Omental fat pad (tissue), 4 donors: ENCODE data around the gene CSNK1G2. TPM values are rescaled to one million over a fixed set of nuclear protein-coding genes. Genes with fewer than 3 reads are reported as not detected.

Experiments used
- ATAC-seq: fragments of 150-250 bp; one replicate; pipeline ENCODE4 v1.9.1; 2016; ENCODE audit warnings: mild to moderate bottlenecking, moderate library complexity; ENCODE audit not compliant: low FRiP score
- DNase-seq: peaks from one replicate; pipeline ENCODE4 v3.0.0-alpha.2; 2019; ENCODE audit warnings: low spot score
- total RNA-seq, 4 donors: library from RNA; depleted of rRNA; stranded (reverse); fragments of >200 nt; gene quantifications; one replicate each; pipeline ENCODE4 v1.1.0, GENCODE V29; 2016
- TF ChIP-seq, protein P1 (sequence below), 3 donors: fragments of 450-650 bp; IDR thresholded peaks; one replicate each; pipeline ENCODE4 v1.5.1; 2016 to 2017; ENCODE audit warnings: antibody characterized with exemption in 3 of 3, mild to moderate bottlenecking in 3 of 3, moderate library complexity in 2 of 3

CSNK1G2 gene
- total RNA-seq, 4 donors from 2014 or later: 49.3 to 76.6 (median 52.3) TPM

DNA sequence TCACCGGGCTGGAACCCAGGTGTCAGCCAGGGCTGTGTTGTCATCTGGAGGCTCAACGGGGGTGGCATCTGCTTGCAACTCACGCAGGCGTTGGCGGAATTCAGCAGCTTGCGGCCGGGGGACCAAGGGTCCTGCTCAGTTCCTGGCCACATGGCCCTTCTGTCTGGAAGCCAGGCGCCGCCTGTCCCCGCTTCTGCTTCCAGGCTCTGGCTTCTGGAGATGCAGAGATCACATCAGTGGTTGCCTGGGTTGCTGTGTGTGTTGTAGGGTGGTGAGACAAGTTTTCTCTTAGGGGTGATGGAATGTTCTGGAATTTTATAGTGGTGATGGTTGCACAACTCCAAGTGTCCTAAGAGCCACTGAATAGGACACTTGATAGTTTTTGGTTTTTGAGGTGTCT is 30.8 kb upstream of the CSNK1G2 start:
- no peak for DNase-seq

DNA sequence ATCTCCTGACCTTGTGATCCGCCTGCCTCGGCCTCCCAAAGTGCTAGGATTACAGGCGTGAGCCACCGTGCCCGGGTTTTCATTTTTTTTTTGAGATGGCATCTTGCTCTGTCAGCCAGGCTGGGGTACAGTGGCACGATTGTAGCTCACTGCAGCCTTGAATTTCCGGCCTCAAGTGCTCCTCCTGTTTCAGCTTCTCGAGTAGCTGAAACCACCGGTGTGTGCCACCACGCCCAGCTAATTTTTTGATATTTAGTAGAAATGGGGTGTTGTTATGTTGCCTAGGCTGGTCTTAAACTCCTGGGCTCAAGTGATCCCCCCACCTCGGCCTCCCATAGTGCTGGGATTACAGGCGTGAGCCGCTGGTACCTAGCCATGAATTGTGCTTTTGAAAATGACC is 29.9 kb upstream of the CSNK1G2 start:
- ATAC-seq (no peak), DNase-seq (no peak)
- TF ChIP-seq, protein P1, sequence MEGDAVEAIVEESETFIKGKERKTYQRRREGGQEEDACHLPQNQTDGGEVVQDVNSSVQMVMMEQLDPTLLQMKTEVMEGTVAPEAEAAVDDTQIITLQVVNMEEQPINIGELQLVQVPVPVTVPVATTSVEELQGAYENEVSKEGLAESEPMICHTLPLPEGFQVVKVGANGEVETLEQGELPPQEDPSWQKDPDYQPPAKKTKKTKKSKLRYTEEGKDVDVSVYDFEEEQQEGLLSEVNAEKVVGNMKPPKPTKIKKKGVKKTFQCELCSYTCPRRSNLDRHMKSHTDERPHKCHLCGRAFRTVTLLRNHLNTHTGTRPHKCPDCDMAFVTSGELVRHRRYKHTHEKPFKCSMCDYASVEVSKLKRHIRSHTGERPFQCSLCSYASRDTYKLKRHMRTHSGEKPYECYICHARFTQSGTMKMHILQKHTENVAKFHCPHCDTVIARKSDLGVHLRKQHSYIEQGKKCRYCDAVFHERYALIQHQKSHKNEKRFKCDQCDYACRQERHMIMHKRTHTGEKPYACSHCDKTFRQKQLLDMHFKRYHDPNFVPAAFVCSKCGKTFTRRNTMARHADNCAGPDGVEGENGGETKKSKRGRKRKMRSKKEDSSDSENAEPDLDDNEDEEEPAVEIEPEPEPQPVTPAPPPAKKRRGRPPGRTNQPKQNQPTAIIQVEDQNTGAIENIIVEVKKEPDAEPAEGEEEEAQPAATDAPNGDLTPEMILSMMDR (IDR thresholded peaks at IDR 0.05): no peak

More for the DNA sequence above, 30.8 kb upstream of the CSNK1G2 start:
- TF ChIP-seq, protein P1 (IDR thresholded peaks at IDR 0.05): no peak
- no peak for ATAC-seq

DNA sequence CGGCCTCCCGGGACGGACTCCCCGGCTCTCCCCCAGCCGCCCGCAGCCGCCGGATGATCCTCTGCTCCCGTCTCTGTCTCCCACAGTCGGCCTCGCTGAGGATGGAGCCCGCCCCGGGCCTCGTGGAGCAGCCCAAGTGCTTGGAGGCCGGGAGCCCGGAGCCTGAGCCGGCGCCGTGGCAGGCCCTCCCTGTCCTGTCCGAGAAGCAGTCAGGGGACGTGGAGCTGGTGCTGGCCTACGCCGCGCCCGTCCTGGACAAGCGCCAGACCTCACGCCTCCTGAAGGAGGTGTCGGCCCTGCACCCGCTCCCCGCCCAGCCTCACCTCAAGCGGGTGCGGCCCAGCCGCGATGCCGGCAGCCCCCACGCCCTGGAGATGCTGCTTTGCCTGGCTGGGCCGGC is 29.0 kb upstream of the CSNK1G2 start:
- no peak for ATAC-seq
- no peak for DNase-seq
- TF ChIP-seq, protein P1 (IDR thresholded peaks at IDR 0.05): no peak

DNA sequence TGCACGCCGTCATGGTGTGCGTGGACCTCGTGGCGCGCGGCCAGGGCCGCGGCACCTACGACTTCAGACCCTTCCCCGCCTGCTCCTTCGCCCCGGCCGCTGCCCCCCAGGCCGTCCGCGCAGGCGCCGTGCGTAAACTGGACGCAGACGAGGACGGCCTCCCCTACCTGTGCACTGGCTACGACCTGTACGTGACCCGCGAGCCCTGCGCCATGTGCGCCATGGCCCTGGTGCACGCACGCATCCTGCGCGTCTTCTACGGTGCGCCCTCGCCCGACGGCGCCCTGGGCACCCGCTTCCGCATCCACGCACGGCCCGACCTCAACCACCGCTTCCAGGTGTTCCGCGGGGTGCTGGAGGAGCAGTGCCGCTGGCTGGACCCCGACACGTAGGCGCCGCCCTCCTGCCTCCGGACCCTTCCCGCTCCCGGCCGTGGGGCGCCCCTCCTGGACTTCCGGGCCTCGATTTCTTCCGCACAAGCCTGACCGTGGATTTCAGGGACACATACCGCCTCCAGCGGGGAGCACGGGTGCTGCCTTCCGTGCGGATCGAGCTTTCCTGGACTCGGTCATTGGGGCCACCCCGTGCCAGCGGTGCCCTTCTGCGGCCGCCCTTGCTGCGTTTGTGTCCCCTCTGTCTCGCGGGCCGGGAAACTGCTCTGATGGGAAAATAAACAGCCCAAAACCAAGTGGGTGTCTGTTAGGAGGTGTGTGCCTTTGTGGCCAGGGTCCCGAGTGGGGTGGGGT is 28.0 kb upstream of the CSNK1G2 start:
- ATAC-seq (no peak), DNase-seq (no peak)
- TF ChIP-seq, protein P1 (IDR thresholded peaks at IDR 0.05): no peak

DNA sequence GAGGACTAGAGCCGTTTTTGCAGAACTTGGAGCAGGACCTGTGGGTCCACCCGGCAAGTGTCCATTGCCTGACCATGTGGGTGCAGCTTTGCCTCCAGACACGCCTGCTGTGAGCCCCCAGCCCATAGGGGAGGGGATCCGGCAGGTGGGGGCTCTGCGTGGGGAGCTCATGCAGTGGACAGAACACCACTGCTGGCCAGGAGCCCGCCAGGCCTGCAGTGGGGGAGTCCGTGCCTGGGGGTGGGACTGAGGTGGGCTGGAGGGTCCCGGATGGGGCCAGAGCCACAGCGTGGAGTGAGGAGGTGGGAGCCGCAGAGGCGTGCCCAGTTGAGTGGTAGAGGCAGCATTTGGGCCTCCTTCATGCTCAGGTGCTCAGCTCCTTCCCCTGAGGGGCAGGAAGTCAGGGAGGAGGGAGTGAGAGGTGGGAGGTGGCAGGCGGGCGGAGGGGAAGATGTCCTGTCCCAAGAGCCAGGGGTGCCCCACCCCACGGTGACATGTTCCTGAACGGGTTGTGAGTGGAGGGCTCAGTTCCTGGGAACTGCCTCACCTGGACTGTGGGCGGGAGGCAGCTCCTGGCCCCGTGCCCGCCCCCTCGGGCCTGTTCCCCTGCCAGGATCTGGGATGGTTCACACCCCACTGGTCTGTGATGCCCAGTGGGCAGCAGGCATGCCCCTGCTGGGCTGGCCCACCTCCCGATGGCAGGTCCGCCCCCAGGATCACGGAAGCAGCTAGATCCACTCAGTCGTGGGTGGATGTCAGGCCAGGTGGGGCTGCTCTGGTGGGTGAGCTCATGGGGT is 27.0 kb upstream of the CSNK1G2 start:
- ATAC-seq: no peak
- no peak for DNase-seq
- TF ChIP-seq, protein P1 (IDR thresholded peaks at IDR 0.05): no peak

DNA sequence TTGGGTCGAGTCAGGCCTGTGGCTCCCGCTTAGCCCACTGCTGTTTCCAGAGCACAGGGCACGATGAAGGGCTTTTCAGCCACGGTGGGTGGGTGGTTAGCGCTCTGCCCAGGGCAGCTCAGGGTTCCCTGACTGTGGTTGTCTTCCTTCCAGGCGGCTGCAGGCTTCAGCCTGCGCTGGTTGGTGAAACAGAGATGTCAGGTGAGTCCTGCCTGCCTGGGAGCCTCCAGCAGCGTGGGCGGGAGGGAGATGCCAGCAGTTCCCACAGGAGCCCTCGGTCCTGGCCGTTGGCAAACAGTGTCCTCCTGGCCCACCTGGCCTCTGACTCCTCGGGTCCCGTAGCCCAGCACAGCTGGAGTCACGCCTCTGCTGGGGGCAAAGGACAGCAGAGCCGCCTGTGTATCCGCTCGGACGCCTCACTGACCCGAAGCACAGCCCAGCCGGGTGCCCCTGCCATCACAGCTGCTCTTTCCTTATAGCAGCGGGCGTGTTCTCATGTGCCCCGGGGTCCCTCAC is 26.1 kb upstream of the CSNK1G2 start:
- TF ChIP-seq, protein P1 (IDR thresholded peaks at IDR 0.05): no peak
- no peak for ATAC-seq
- DNase-seq: no peak
